Body of pancreas (tissue), 4 donors: Measurements from ENCODE around the gene SOCS6. TPM values are rescaled to one million over a fixed set of nuclear protein-coding genes. Genes with fewer than 3 reads are reported as not detected.

Experiments
- ATAC-seq: fragments of 150-250 bp; one replicate; pipeline ENCODE4 v1.9.1; 2016
- DNase-seq, 4 donors: peaks; one replicate each; pipeline ENCODE4 v3.0.0-alpha.2; 2019
- H3K27ac ChIP-seq, 4 donors: fragments of 200-600 bp; sonication (generic); 1 replicate in 3 of 4; 2 replicates in 1 of 4; pipeline versions ENCODE4 v1.5.1 to v1.6.1; 2016 to 2019; ENCODE audit warnings: mild to moderate bottlenecking in 1 of 4, mixed read lengths in 1 of 4, moderate library complexity in 1 of 4
- H3K27me3 ChIP-seq, 2 donors: fragments of 200-600 bp; sonication (generic); one replicate each; pipeline ENCODE4 v1.6.0; 2016; ENCODE audit warnings: mild to moderate bottlenecking in 1 of 2
- H3K36me3 ChIP-seq, 2 donors: fragments of 200-600 bp; sonication (generic); replicated peaks in 1 of 2; 2 replicates each; pipeline ENCODE4 v1.5.1; 2016; ENCODE audit warnings: low read depth in 2 of 2; ENCODE audit not compliant: insufficient read depth in 1 of 2
- H3K4me1 ChIP-seq: fragments of 200-600 bp; sonication (generic); one replicate; pipeline ENCODE4 v1.6.0; 2016
- H3K4me3 ChIP-seq, 2 donors: fragments of 200-600 bp; sonication (generic); 1 replicate in 1 of 2; 2 replicates in 1 of 2; pipeline ENCODE4 v1.5.1; 2016 to 2019
- H3K9me3 ChIP-seq, 3 donors: fragments of 200-600 bp; sonication (generic); 1 replicate in 2 of 3; 2 replicates in 1 of 3; pipeline ENCODE4 v1.5.1; 2016
- CTCF ChIP-seq, 7 experiments: fragments of 450-650 bp in 4 of 7; fragments of 200-600 bp in 3 of 7; sonication (generic) in 3 of 7; IDR thresholded peaks; one replicate each; pipeline ENCODE4 v1.5.1; 2016 to 2019; ENCODE audit warnings: antibody characterized with exemption in 7 of 7
- POLR2A ChIP-seq, 3 donors: fragments of 450-650 bp; IDR thresholded peaks; one replicate each; pipeline ENCODE4 v1.6.1; 2016; ENCODE audit warnings: antibody characterized with exemption in 3 of 3, mild to moderate bottlenecking in 2 of 3
- WGBS, 2 donors: methylation state at CpG; one replicate each; pipeline ENCODE4 v1.1.5; 2017; 5-methylcytosine and 5-hydroxymethylcytosine counted together
- intact Hi-C: fragments of 100-400 bp; cut with DNase I; formaldehyde crosslinking; loops from one replicate; pipeline ENCODE4 v1.15.1; 2023
- total RNA-seq, 2 donors: library from RNA; depleted of rRNA; stranded (reverse); fragments of >200 nt; gene quantifications; one replicate each; pipeline ENCODE4 v1.1.0, GENCODE V29; 2016

SOCS6 gene
- total RNA-seq, 2 donors from 2014 or later = 7.3 to 17.9 TPM

DNA sequence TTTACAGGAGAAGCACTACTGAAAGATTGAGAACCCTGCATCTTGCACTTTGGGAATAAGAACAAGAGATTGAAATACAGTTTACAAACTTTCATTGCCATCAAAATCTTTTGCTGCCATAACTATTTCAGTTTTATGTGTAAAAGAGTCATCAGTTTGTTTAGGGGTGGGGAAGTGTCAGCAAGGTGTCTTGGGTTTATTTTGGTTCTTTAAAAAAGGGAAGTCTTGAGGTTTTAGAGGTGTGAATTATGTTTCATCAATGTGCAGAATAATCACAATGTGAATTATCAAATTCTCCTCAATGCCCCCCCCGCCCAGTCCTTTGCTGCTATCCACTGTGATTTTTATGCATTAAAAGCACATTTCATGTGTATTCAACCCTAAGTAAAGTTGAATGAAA, 37.4 kb downstream of the SOCS6 start:
- no peak for TF ChIP-seq POLR2A (IDR thresholded peaks at IDR 0.05)
- no peak for TF ChIP-seq CTCF (IDR thresholded peaks at IDR 0.05)
- ATAC-seq (no peak), DNase-seq (no peak)
- 85 to 89% methylated on average over 1 of the region's 1 CpG for WGBS, 2 donors
- no peak overlapping the region for H3K4me3 ChIP-seq
- peaks cover 23% of the 10 kb centered on the region for H3K4me1 ChIP-seq
- intact Hi-C loops = no loop called here
- no peaks in the 10 kb centered on the region for H3K27me3 ChIP-seq
- no peaks in the 10 kb centered on the region for H3K9me3 ChIP-seq
- peaks cover 0 to 2% of the 10 kb centered on the region in 2 donors for H3K36me3 ChIP-seq
- no peak overlapping the region for H3K27ac ChIP-seq

DNA sequence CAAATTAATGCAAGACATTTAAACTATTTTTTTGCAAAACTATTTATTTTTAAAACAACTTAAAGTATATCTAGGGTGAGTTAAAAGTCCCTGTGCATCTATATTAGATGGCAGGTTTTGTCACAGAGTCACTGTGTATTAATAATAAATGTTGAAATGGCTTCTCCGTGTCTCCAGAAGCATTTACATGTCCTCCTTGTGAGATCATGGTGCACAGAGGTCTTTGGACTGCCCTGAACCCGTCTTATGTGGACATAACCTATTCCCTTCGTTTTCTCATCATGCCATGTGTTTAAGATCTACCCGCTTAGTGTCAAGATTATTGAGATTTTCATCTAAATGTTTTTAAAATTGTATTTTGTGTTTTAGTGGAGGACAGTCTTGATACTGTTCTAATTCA, 39.3 kb downstream of the SOCS6 start:
- no peaks in the 10 kb centered on the region for H3K27me3 ChIP-seq
- peaks cover 0 to 2% of the 10 kb centered on the region in 2 donors for H3K36me3 ChIP-seq
- H3K9me3 ChIP-seq = no peaks in the 10 kb centered on the region
- DNase-seq = no peak
- TF ChIP-seq CTCF (IDR thresholded peaks at IDR 0.05) (no peak), POLR2A (IDR thresholded peaks at IDR 0.05) (no peak)
- intact Hi-C loops = no loop called here
- no peak for ATAC-seq
- 74 to 96% methylated on average over 4 of the region's 4 CpGs for WGBS, 2 donors
- H3K4me1 ChIP-seq = peaks cover 11% of the 10 kb centered on the region
- no peak overlapping the region for H3K27ac ChIP-seq
- no peak overlapping the region for H3K4me3 ChIP-seq

- no peak for DNase-seq
- WGBS, 2 donors = 62 to 86% methylated on average over 2 of the region's 2 CpGs
- Histone ChIP-seq H3K4me3 (no peak overlapping the region), H3K9me3 (no peaks in the 10 kb centered on the region), H3K4me1 (peaks cover 5% of the 10 kb centered on the region), H3K27me3 (no peaks in the 10 kb centered on the region), H3K27ac (no peak overlapping the region), H3K36me3 (peaks cover 0 to 2% of the 10 kb centered on the region in 2 donors)
- intact Hi-C loops = no loop called here
- TF ChIP-seq CTCF (IDR thresholded peaks at IDR 0.05) = no peak
- no peak for TF ChIP-seq POLR2A (IDR thresholded peaks at IDR 0.05)
- no peak for ATAC-seq
Observed at GRCh38 chr18:70329071-70329470, 40.2 kb downstream of the SOCS6 start.

GRCh38 chr18:70330887-70331286, 42.0 kb downstream of the SOCS6 start:
- H3K27ac ChIP-seq = no peak overlapping the region
- no peaks in the 10 kb centered on the region for H3K9me3 ChIP-seq
- no peak overlapping the region for H3K4me3 ChIP-seq
- ATAC-seq = no peak
- no peak for DNase-seq
- H3K4me1 ChIP-seq = peaks cover 5% of the 10 kb centered on the region
- intact Hi-C loops = no loop called here
- TF ChIP-seq CTCF (IDR thresholded peaks at IDR 0.05) (no peak), POLR2A (IDR thresholded peaks at IDR 0.05) (no peak)
- 79 to 85% methylated on average over 6 of the region's 6 CpGs for WGBS, 2 donors
- no peaks in the 10 kb centered on the region for H3K36me3 ChIP-seq
- no peaks in the 10 kb centered on the region for H3K27me3 ChIP-seq

DNA sequence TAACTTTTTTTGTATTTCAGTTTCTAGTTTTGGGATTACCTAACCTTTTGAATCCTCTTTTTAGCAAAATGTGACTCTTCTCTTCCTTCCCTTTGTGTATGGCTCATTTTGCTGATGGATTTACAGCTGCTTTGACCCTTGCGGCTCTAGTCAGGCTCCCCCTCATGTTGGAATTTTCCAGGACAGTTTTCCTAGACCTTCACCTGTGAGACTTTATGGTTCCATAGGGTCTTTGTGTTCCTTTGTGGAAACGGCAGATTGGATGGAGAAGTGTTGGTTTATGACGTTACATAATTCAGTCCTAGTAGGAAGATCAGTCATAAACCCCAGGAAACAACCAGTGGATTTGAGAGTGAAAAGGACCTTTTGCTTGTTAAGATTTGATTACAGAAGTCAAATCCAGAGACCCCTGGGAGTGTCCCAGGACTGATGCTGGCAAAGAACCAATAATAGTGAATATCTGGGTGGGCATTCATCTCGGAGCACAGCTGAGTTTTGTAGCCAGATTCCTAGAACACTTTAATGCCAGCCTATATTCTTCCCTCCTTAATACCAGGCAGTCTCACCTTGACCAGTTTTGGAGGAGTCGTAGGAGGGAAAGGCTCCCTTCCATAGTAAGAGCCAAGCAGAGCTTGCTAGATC, 42.7 kb downstream of the SOCS6 start:
- Histone ChIP-seq H3K27me3 (no peaks in the 10 kb centered on the region), H3K4me3 (no peak overlapping the region), H3K9me3 (no peaks in the 10 kb centered on the region), H3K36me3 (no peaks in the 10 kb centered on the region), H3K4me1 (peaks cover 5% of the 10 kb centered on the region), H3K27ac (no peak overlapping the region)
- ATAC-seq = no peak
- intact Hi-C loops = no loop called here
- WGBS, 2 donors = 82 to 83% methylated on average over 5 of the region's 5 CpGs
- DNase-seq = no peak
- TF ChIP-seq POLR2A (IDR thresholded peaks at IDR 0.05) (no peak), CTCF (IDR thresholded peaks at IDR 0.05) (no peak)
